Measurements from ENCODE around the gene GNB1L. TPM values are rescaled to one million over a fixed set of nuclear protein-coding genes. Genes with fewer than 3 reads are reported as not detected.

Gene GNB1L
- total RNA-seq, 1 experiment from 2014 or later, result 18.0 TPM

DNA sequence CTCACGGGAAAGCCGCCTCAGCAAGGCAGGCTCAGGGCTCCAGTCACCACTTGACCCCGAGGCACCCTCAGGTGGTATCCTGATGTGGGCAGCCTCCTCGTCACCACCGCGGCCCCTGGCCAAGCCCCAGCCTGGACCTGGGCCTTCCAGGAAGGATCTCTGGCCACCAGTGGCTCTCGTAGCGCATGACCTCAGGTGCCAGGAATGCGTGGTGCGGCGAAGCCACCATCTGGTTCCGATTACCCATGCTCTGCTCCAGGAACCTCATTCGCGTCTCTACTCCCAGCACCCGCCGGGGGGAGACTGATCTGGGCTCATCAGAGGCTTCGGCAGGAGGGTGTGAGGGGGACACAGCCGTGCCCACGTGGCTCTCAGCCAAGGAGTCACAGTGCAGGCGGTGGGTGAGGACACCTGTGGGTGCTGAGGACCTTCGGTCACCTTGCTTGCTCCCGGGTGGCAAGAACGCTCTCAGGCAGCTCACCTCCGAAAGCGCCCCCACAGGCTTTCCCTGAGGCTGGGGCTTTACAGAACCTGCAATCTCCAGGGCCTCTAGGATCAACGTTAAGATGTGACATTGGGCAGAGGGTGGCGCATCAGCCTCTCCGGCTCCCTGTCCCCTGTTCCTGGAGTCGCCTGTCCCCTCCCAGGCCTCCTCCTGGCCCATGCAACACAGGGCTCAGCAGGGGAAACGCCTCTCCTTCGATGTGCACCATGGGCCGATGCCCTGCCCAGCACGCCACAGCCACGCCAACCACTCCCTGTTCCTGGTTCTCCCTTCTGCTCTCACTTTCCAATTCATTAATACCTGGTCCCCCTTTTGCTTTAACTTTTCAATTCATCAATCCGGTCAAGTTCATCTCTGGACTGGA, 55.1 kb downstream of the GNB1L start:
- ChIA-PET CTCF (interaction anchor here (1.0 to 3.4 kb wide), 6 partner anchors 9 to 110 kb away, joined by 3 to 27 read pairs (median 9); no protein-coding TSS in a partner anchor), POLR2A (no interaction called here)
- Mint-ChIP-seq H3K9me3 (no peaks in the 10 kb centered on the region), H3K4me1 (no peaks in the 10 kb centered on the region), H3K27ac (peak overlapping the region; percentile 41; the same call in 1 of the 2 replicates), H3K27me3 (ENCODE audit: low read depth) (no peaks in the 10 kb centered on the region), H3K36me3 (no peaks in the 10 kb centered on the region), H3K4me3 (no peak overlapping the region)
- no peak for TF ChIP-seq IRF2 (CRISPR knock-in tag; IDR thresholded peaks at IDR 0.05; ENCODE audit: borderline replicate concordance, low read depth)
- TF ChIP-seq CBFB (CRISPR knock-in tag; IDR thresholded peaks at IDR 0.05; ENCODE audit: low read depth), result no peak
- TF ChIP-seq ZNF263 (CRISPR knock-in tag; IDR thresholded peaks at IDR 0.05; ENCODE audit: low read depth), result no peak
- TF ChIP-seq, protein P1, sequence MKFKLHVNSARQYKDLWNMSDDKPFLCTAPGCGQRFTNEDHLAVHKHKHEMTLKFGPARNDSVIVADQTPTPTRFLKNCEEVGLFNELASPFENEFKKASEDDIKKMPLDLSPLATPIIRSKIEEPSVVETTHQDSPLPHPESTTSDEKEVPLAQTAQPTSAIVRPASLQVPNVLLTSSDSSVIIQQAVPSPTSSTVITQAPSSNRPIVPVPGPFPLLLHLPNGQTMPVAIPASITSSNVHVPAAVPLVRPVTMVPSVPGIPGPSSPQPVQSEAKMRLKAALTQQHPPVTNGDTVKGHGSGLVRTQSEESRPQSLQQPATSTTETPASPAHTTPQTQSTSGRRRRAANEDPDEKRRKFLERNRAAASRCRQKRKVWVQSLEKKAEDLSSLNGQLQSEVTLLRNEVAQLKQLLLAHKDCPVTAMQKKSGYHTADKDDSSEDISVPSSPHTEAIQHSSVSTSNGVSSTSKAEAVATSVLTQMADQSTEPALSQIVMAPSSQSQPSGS (CRISPR knock-in tag; IDR thresholded peaks at IDR 0.05; ENCODE audit: borderline replicate concordance, low read depth), result no peak
- TF ChIP-seq FOXK1 (CRISPR knock-in tag; IDR thresholded peaks at IDR 0.05), result no peak
- no peak for TF ChIP-seq FOXP1 (CRISPR knock-in tag; IDR thresholded peaks at IDR 0.05; ENCODE audit: borderline replicate concordance)
- no peak for TF ChIP-seq HMGA2 (CRISPR knock-in tag; IDR thresholded peaks at IDR 0.05)
- TF ChIP-seq ZNF512 (CRISPR knock-in tag; IDR thresholded peaks at IDR 0.05; ENCODE audit: borderline replicate concordance), result no peak
- no peak for TF ChIP-seq ATF1 (CRISPR knock-in tag; IDR thresholded peaks at IDR 0.05)
- TF ChIP-seq, protein P2, sequence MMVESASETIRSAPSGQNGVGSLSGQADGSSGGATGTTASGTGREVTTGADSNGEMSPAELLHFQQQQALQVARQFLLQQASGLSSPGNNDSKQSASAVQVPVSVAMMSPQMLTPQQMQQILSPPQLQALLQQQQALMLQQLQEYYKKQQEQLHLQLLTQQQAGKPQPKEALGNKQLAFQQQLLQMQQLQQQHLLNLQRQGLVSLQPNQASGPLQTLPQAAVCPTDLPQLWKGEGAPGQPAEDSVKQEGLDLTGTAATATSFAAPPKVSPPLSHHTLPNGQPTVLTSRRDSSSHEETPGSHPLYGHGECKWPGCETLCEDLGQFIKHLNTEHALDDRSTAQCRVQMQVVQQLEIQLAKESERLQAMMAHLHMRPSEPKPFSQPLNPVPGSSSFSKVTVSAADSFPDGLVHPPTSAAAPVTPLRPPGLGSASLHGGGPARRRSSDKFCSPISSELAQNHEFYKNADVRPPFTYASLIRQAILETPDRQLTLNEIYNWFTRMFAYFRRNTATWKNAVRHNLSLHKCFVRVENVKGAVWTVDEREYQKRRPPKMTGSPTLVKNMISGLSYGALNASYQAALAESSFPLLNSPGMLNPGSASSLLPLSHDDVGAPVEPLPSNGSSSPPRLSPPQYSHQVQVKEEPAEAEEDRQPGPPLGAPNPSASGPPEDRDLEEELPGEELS (CRISPR knock-in tag; IDR thresholded peaks at IDR 0.05), result no peak
- TF ChIP-seq, protein P3, sequence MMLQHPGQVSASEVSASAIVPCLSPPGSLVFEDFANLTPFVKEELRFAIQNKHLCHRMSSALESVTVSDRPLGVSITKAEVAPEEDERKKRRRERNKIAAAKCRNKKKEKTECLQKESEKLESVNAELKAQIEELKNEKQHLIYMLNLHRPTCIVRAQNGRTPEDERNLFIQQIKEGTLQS (CRISPR knock-in tag; conservative IDR thresholded peaks at IDR 0.05), result no peak
- TF ChIP-seq CREM (CRISPR knock-in tag; IDR thresholded peaks at IDR 0.05), result no peak
- TF ChIP-seq ZNF423 (CRISPR knock-in tag; IDR thresholded peaks at IDR 0.05), result no peak
- TF ChIP-seq NR1H2 (CRISPR knock-in tag; IDR thresholded peaks at IDR 0.05), result no peak
- no peak for TF ChIP-seq GABPB1 (CRISPR knock-in tag; IDR thresholded peaks at IDR 0.05)
- no peak for TF ChIP-seq ZNF281 (CRISPR knock-in tag; IDR thresholded peaks at IDR 0.05)
- ATAC-seq (no peak), DNase-seq (ENCODE audit: low spot score) (no peak)

DNA sequence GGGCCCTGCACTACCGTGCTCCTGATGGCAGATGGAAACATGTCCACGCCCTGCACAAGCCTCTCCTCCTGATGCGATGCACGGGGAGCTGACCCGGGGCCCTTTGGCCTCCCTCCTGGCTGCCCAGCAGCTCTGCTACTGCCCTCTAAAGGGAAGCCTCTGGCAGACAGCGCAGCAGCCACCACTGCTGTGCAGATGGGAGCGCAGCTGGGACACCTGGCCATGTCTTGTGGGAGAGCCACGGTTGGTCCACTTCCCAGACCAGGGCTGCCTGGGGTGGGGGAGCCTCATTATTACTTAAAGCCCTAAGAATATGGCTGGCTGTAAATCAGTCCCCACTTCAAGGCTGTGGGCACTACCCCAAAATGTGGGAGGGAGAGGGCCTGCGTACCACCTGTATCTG, 55.8 kb downstream of the GNB1L start:
- no peaks in the 10 kb centered on the region for H3K27me3 Mint-ChIP-seq (ENCODE audit: low read depth)
- no peak overlapping the region for H3K4me3 Mint-ChIP-seq
- no peaks in the 10 kb centered on the region for H3K36me3 Mint-ChIP-seq
- no peak overlapping the region for H3K27ac Mint-ChIP-seq
- no peak for TF ChIP-seq ATF1 (CRISPR knock-in tag; IDR thresholded peaks at IDR 0.05)
- no peak for TF ChIP-seq FOXJ3 (CRISPR knock-in tag; IDR thresholded peaks at IDR 0.05; ENCODE audit: borderline replicate concordance)
- ChIA-PET CTCF (interaction anchor here (1.0 to 3.4 kb wide), 2 partner anchors 15 to 68 kb away, joined by 3 to 27 read pairs; no protein-coding TSS in a partner anchor), POLR2A (no interaction called here)
- H3K9me3 Mint-ChIP-seq, result no peaks in the 10 kb centered on the region
- DNase-seq (ENCODE audit: low spot score) (no peak), ATAC-seq (no peak)
- no peaks in the 10 kb centered on the region for H3K4me1 Mint-ChIP-seq

All from WTC11 (cell line).